GM10847 (cell line): ENCODE results near the gene KIAA1671.

ENCODE experiments used
- POLR2A ChIP-seq: IDR thresholded peaks from 2 replicates; pipeline ENCODE4 v1.6.1; 2011; ENCODE audit not compliant: insufficient read length; ENCODE audit errors: extremely low read depth

KIAA1671 gene

GRCh38 chr22:24985826-24986214 lies 33.3 kb downstream of the KIAA1671 start:
- TF ChIP-seq POLR2A = no peak

GRCh38 chr22:24986816-24987215 lies 34.3 kb downstream of the KIAA1671 start:
- TF ChIP-seq POLR2A = no peak

- TF ChIP-seq POLR2A = no peak
These were observed 36.6 kb downstream of the KIAA1671 start for GRCh38 chr22:24989135-24989534.

- no peak for TF ChIP-seq POLR2A
These were observed 37.0 kb downstream of the KIAA1671 start for GRCh38 chr22:24989541-24989951.

- no peak for TF ChIP-seq POLR2A
These were observed 37.9 kb downstream of the KIAA1671 start for GRCh38 chr22:24990344-24990905.

GRCh38 chr22:24992946-24993345 lies 40.4 kb downstream of the KIAA1671 start:
- TF ChIP-seq POLR2A = no peak

GRCh38 chr22:24994070-24994763 lies 41.7 kb downstream of the KIAA1671 start:
- no peak for TF ChIP-seq POLR2A

GRCh38 chr22:24995649-24996180 lies 43.2 kb downstream of the KIAA1671 start:
- TF ChIP-seq POLR2A = no peak

GRCh38 chr22:24996420-24996952 lies 44.0 kb downstream of the KIAA1671 start:
- TF ChIP-seq POLR2A = no peak

- no peak for TF ChIP-seq POLR2A
These were observed 44.5 kb downstream of the KIAA1671 start for GRCh38 chr22:24997023-24997422.

- TF ChIP-seq POLR2A = no peak
These were observed 48.2 kb downstream of the KIAA1671 start for GRCh38 chr22:25000686-25001085.

- no peak for TF ChIP-seq POLR2A
These were observed 49.9 kb downstream of the KIAA1671 start for GRCh38 chr22:25002241-25002985.

GRCh38 chr22:25006354-25006753 lies 53.8 kb downstream of the KIAA1671 start:
- TF ChIP-seq POLR2A = no peak

GRCh38 chr22:25007444-25008106 lies 55.1 kb downstream of the KIAA1671 start:
- TF ChIP-seq POLR2A = no peak

- TF ChIP-seq POLR2A = no peak
These were observed 56.1 kb downstream of the KIAA1671 start for GRCh38 chr22:25008666-25009065.

GRCh38 chr22:25012741-25013143 lies 60.2 kb downstream of the KIAA1671 start:
- no peak for TF ChIP-seq POLR2A

GRCh38 chr22:25013607-25014006 lies 61.1 kb downstream of the KIAA1671 start:
- no peak for TF ChIP-seq POLR2A
